IMR-90 (cell line): Measurements from ENCODE around the gene TGFBR2. TPM values are rescaled to one million over a fixed set of nuclear protein-coding genes. Genes with fewer than 3 reads are reported as not detected.

Experiments used
- ATAC-seq: fragments of 200-7000 bp; cut with Tn5 transposase; 2 replicates; pipeline ENCODE4 v1.9.1; 2020; ENCODE audit warnings: low read depth, mild to moderate bottlenecking, moderate library complexity
- BruUV-seq: library from RNA; stranded (reverse); fragments of 400-500 nt; replicated peaks from 2 replicates; lab custom pipeline; 2021; lab: Mats Ljungman, UMichigan
- CTCF ChIA-PET: fragments of 300-600 bp; formaldehyde crosslinking; extraction: SDS; loops from one replicate; lab custom pipeline; 2021; ENCODE audit warnings: antibody characterized with exemption; lab: Yijun Ruan, JAX
- POLR2A ChIA-PET: fragments of 300-600 bp; sonication (Branson Sonifier 250); formaldehyde crosslinking; loops from one replicate; lab custom pipeline; 2022; ENCODE audit warnings: antibody characterized with exemption; ENCODE audit not compliant: unreplicated experiment; lab: Charles Lee
- DNase-seq: peaks from one replicate; pipeline ENCODE4 v3.0.0; 2013
- H2AFZ ChIP-seq: replicated peaks from 2 replicates; pipeline ENCODE3; 2013; ENCODE audit warnings: low read length, mild to moderate bottlenecking; ENCODE audit not compliant: poor library complexity
- H2AK5ac ChIP-seq: 2 replicates; pipeline ENCODE4 v1.6.1; 2013; ENCODE audit warnings: low read depth, low read length, inconsistent platforms
- H2AK9ac ChIP-seq: replicated peaks from 2 replicates; pipeline ENCODE3; 2013; ENCODE audit warnings: mild to moderate bottlenecking, low read depth, low read length, moderate library complexity; ENCODE audit not compliant: poor library complexity
- H2BK120ac ChIP-seq: 2 replicates; pipeline ENCODE4 v1.6.1; 2013; ENCODE audit warnings: low read depth, low read length, inconsistent platforms
- H2BK15ac ChIP-seq: 3 replicates; pipeline ENCODE4 v1.6.1; 2013; ENCODE audit warnings: low read depth, low read length, inconsistent platforms
- H2BK20ac ChIP-seq: 2 replicates; pipeline ENCODE4 v1.6.1; 2013; ENCODE audit warnings: low read depth, mild to moderate bottlenecking, inconsistent platforms, low read length, moderate library complexity
- H2BK5ac ChIP-seq: 2 replicates; pipeline ENCODE4 v1.6.1; 2013; ENCODE audit warnings: mild to moderate bottlenecking, low read depth, low read length, inconsistent platforms; ENCODE audit not compliant: poor library complexity, severe bottlenecking
- H3K14ac ChIP-seq: replicated peaks from 2 replicates; pipeline ENCODE4 v1.6.1; 2013; ENCODE audit warnings: low read depth, low read length, inconsistent platforms
- H3K18ac ChIP-seq: 2 replicates; pipeline ENCODE4 v1.6.1; 2013; ENCODE audit warnings: low read depth, low read length, control low read depth
- H3K23ac ChIP-seq: 2 replicates; pipeline ENCODE4 v1.6.1; 2013; ENCODE audit warnings: low read depth, low read length, inconsistent platforms
- H3K27ac ChIP-seq: 2 replicates; pipeline ENCODE4 v1.5.1; 2013; ENCODE audit warnings: mild to moderate bottlenecking, control low read depth, low read length; ENCODE audit not compliant: insufficient read depth
- H3K27me3 ChIP-seq: 2 replicates; pipeline ENCODE4 v1.6.1; 2013; ENCODE audit warnings: low read length; ENCODE audit not compliant: control insufficient read depth, insufficient read depth
- H3K36me3 ChIP-seq: 2 replicates; pipeline ENCODE4 v1.6.1; 2013; ENCODE audit warnings: low read length, mixed read lengths; ENCODE audit not compliant: control insufficient read depth, insufficient read depth
- H3K4ac ChIP-seq: 2 replicates; pipeline ENCODE4 v1.6.1; 2013; ENCODE audit warnings: low read depth, low read length, inconsistent platforms
- H3K4me1 ChIP-seq: 2 replicates; pipeline ENCODE4 v1.6.1; 2013; ENCODE audit warnings: low read length, mixed read lengths; ENCODE audit not compliant: control insufficient read depth, insufficient read depth
- H3K4me2 ChIP-seq: 2 replicates; pipeline ENCODE4 v1.6.1; 2013; ENCODE audit warnings: low read depth, mild to moderate bottlenecking, control low read depth, low read length, moderate library complexity
- H3K4me3 ChIP-seq: 2 replicates; pipeline ENCODE4 v1.5.1; 2013; ENCODE audit warnings: low read depth, mild to moderate bottlenecking, control low read depth, low read length, moderate library complexity; ENCODE audit not compliant: insufficient read depth
- H3K56ac ChIP-seq: 2 replicates; pipeline ENCODE4 v1.6.1; 2013; ENCODE audit warnings: low read length, inconsistent platforms; ENCODE audit not compliant: insufficient read depth; ENCODE audit errors: extremely low read depth
- H3K79me1 ChIP-seq, 2 experiments: 2 replicates each; pipeline ENCODE4 v1.6.1; 2013; ENCODE audit warnings: low read length in 2 of 2, inconsistent platforms in 1 of 2, low read depth in 1 of 2
- H3K9ac ChIP-seq: 2 replicates; pipeline ENCODE4 v1.6.1; 2013; ENCODE audit warnings: low read depth, low read length, control low read depth
- H3K9me1 ChIP-seq: 2 replicates; pipeline ENCODE4 v1.6.1; 2013; ENCODE audit warnings: low read length, inconsistent platforms; ENCODE audit not compliant: insufficient read depth
- H3K9me3 ChIP-seq: 2 replicates; pipeline ENCODE4 v1.6.1; 2013; ENCODE audit warnings: low read length; ENCODE audit not compliant: control insufficient read depth, insufficient read depth
- H4K20me1 ChIP-seq: 2 replicates; pipeline ENCODE4 v1.6.1; 2013; ENCODE audit warnings: low read length, inconsistent platforms; ENCODE audit not compliant: insufficient read depth
- H4K5ac ChIP-seq: 2 replicates; pipeline ENCODE4 v1.6.1; 2013; ENCODE audit warnings: mild to moderate bottlenecking, low read depth, low read length, control low read depth
- H4K8ac ChIP-seq, 2 experiments: 2 replicates each; pipeline ENCODE4 v1.6.1; 2013; ENCODE audit warnings: low read depth in 2 of 2, low read length in 2 of 2, control low read depth in 1 of 2, inconsistent platforms in 1 of 2
- H4K91ac ChIP-seq: 2 replicates; pipeline ENCODE4 v1.6.1; 2013; ENCODE audit warnings: low read depth, low read length, inconsistent platforms; ENCODE audit not compliant: insufficient read depth
- BHLHE40 ChIP-seq: fragments of 150-350 bp; IDR thresholded peaks from 2 replicates; pipeline ENCODE4 v1.6.1; 2016; ENCODE audit warnings: mild to moderate bottlenecking, low read depth, low read length
- CHD1 ChIP-seq: IDR thresholded peaks from 2 replicates; pipeline ENCODE4 v1.6.1; 2012; ENCODE audit warnings: low read depth, low read length, improper control_type of control experiment
- CTCF ChIP-seq: conservative IDR thresholded peaks from 2 replicates; pipeline ENCODE4 v1.5.1; 2012; ENCODE audit warnings: mild to moderate bottlenecking, low read depth, low read length, improper control_type of control experiment
- ELK1 ChIP-seq: fragments of 150-350 bp; IDR thresholded peaks from 2 replicates; pipeline ENCODE4 v1.6.1; 2016; ENCODE audit warnings: low read depth, mild to moderate bottlenecking, low read length, moderate library complexity, borderline replicate concordance
- MAFK ChIP-seq: IDR thresholded peaks from 2 replicates; pipeline ENCODE4 v1.6.1; 2012; ENCODE audit warnings: low read depth, low read length, improper control_type of control experiment
- MAZ ChIP-seq: IDR thresholded peaks from 2 replicates; pipeline ENCODE4 v1.6.1; 2012; ENCODE audit warnings: low read depth, mild to moderate bottlenecking, low read length, improper control_type of control experiment, moderate library complexity, borderline replicate concordance
- MXI1 ChIP-seq: IDR thresholded peaks from 2 replicates; pipeline ENCODE4 v1.6.1; 2012; ENCODE audit warnings: low read depth, mild to moderate bottlenecking, low read length, moderate library complexity, borderline replicate concordance
- POLR2A ChIP-seq: IDR thresholded peaks from 2 replicates; pipeline ENCODE4 v1.6.1; 2012; ENCODE audit warnings: mild to moderate bottlenecking, low read depth, low read length
- RAD21 ChIP-seq: IDR thresholded peaks from 2 replicates; pipeline ENCODE4 v1.6.1; 2012; ENCODE audit warnings: low read length, improper control_type of control experiment
- RFX5 ChIP-seq: IDR thresholded peaks from 2 replicates; pipeline ENCODE4 v1.8.0; 2012; ENCODE audit warnings: low read depth, mild to moderate bottlenecking, low read length, moderate library complexity
- SMC3 ChIP-seq: fragments of 150-350 bp; IDR thresholded peaks from 2 replicates; pipeline ENCODE4 v1.6.1; 2016; ENCODE audit warnings: low read depth, mild to moderate bottlenecking, antibody characterized with exemption, low read length, moderate library complexity
- WGBS, 2 experiments: methylation state at CpG; one replicate each; pipeline versions ENCODE4 v1.1.5 to v1.1.7; 2013; ENCODE audit warnings: missing lambda C conversion rate in 2 of 2; ENCODE audit not compliant: insufficient read length in 1 of 2; ENCODE audit errors: extremely low coverage in 2 of 2; 5-methylcytosine and 5-hydroxymethylcytosine counted together
- dilution Hi-C: fragments of 300-500 bp; cut with HindIII; formaldehyde crosslinking; loops from one replicate; pipeline ENCODE4 v1.14.3; 2018; ENCODE audit warnings: low sequenced_read_pairs; ENCODE audit not compliant: unreplicated experiment
- in situ Hi-C: fragments of 300-500 bp; cut with MboI; formaldehyde crosslinking; loops from 3 replicates; pipeline ENCODE4 v1.14.3; 2019; ENCODE audit warnings: low sequenced_read_pairs, inconsistent platforms, mixed read lengths
- intact Hi-C: fragments of 100-400 bp; cut with micrococcal nuclease; formaldehyde crosslinking; loops from 2 replicates; pipeline ENCODE4 v1.10.0; 2022
- polyA plus RNA-seq, 3 experiments: library from polyadenylated mRNA; depleted of rRNA; stranded (reverse); fragments of >200 nt; gene quantifications; 2 replicates each; pipeline ENCODE4 v1.2.3, GENCODE V29; 2012; ENCODE audit warnings: low replicate concordance in 1 of 3
- total RNA-seq: library from RNA; depleted of rRNA; stranded (reverse); fragments of >200 nt; gene quantifications from 2 replicates; pipeline ENCODE4 v1.2.3, GENCODE V29; 2012

Gene TGFBR2
- total and polyA plus RNA-seq, 2 of the 4 experiments (the other 2 are of a cell fraction) = 63.7 to 87.5 TPM

- H3K4me2 ChIP-seq = no peak overlapping the region
- no peaks in the 10 kb centered on the region for H3K9me3 ChIP-seq
- H2AK9ac ChIP-seq = no peak overlapping the region
- BruUV-seq = no TSS peak
- H3K56ac ChIP-seq = no peak overlapping the region
- WGBS, 2 experiments = no CpG with 5 or more reads among the region's 3 CpGs
- no peak overlapping the region for H2AFZ ChIP-seq
- H4K20me1 ChIP-seq = no peaks in the 10 kb centered on the region
- ChIA-PET CTCF (no interaction called here), POLR2A (no interaction called here)
- peaks cover 1% of the 10 kb centered on the region; the same call in 1 of the 2 replicates for H3K4me1 ChIP-seq
- DNase-seq (no peak), ATAC-seq (no peak)
- H3K14ac ChIP-seq = no peak overlapping the region
- H2BK15ac ChIP-seq = no peak overlapping the region
- no peak overlapping the region for H3K4ac ChIP-seq
- dilution Hi-C loops = no loop called here
- no peak overlapping the region for H3K23ac ChIP-seq
- no peak overlapping the region for H2AK5ac ChIP-seq
- no peak overlapping the region for H4K8ac ChIP-seq
- no peak overlapping the region for H2BK120ac ChIP-seq
- no peak overlapping the region for H2BK20ac ChIP-seq
- no peak overlapping the region for H3K4me3 ChIP-seq
- TF ChIP-seq SMC3 (no peak), CTCF (no peak), POLR2A (no peak), RAD21 (no peak), CHD1 (no peak), MAFK (no peak), RFX5 (no peak), MXI1 (no peak), ELK1 (no peak), MAZ (no peak), BHLHE40 (no peak)
- H3K18ac ChIP-seq = no peak overlapping the region
- no peaks in the 10 kb centered on the region for H3K9me1 ChIP-seq
- no peaks in the 10 kb centered on the region for H3K36me3 ChIP-seq
- H3K27ac ChIP-seq = no peak overlapping the region
- intact Hi-C loops = no loop called here
- H4K5ac ChIP-seq = no peak overlapping the region
- in situ Hi-C loops = no loop called here
- H3K9ac ChIP-seq = no peak overlapping the region
- H2BK5ac ChIP-seq = no peak overlapping the region
- H3K79me1 ChIP-seq = no peaks in the 10 kb centered on the region
- H4K91ac ChIP-seq = no peak overlapping the region
- no peaks in the 10 kb centered on the region for H3K27me3 ChIP-seq
These were observed 131.5 kb downstream of the TGFBR2 start for GRCh38 chr3:30737743-30738499.
